Activated CD4-positive, alpha-beta T cell treated with anti-CD3 and anti-CD28 coated beads, Interleukin-2, Interleukin-6, amounts not matched to agents 100 ng/mL and 50 ng/mL, durations not matched to agents 16 hours and 8 hours (primary cell): Measurements from ENCODE around the gene FRMD4A.

ENCODE experiments used
- DNase-seq: peaks from one replicate; pipeline ENCODE4 v3.0.0-alpha.2; 2020

The FRMD4A gene

GRCh38 chr10:13681960-13682359 lies 648.8 kb downstream of the FRMD4A start:
- DNase-seq, result no peak

GRCh38 chr10:13681528-13681927 lies 649.2 kb downstream of the FRMD4A start:
- no peak for DNase-seq

GRCh38 chr10:13681095-13681494 lies 649.6 kb downstream of the FRMD4A start:
- no peak for DNase-seq

GRCh38 chr10:13678101-13678843 lies 652.5 kb downstream of the FRMD4A start:
- no peak for DNase-seq

GRCh38 chr10:13674645-13675588 lies 655.8 kb downstream of the FRMD4A start:
- no peak for DNase-seq

GRCh38 chr10:13673156-13673555 lies 657.6 kb downstream of the FRMD4A start:
- DNase-seq, result no peak

GRCh38 chr10:13672548-13672947 lies 658.2 kb downstream of the FRMD4A start:
- no peak for DNase-seq

- DNase-seq, result no peak
Measured at GRCh38 chr10:13671904-13672303, 658.8 kb downstream of the FRMD4A start.

GRCh38 chr10:13670311-13670710 lies 660.4 kb downstream of the FRMD4A start:
- no peak for DNase-seq

GRCh38 chr10:13669901-13670300 lies 660.8 kb downstream of the FRMD4A start:
- DNase-seq, result no peak

GRCh38 chr10:13669182-13669855 lies 661.4 kb downstream of the FRMD4A start:
- DNase-seq, result no peak

- DNase-seq, result no peak
Measured at GRCh38 chr10:13668126-13668525, 662.6 kb downstream of the FRMD4A start.

- no peak for DNase-seq
Measured at GRCh38 chr10:13665516-13666262, 665.0 kb downstream of the FRMD4A start.

GRCh38 chr10:13661256-13661655 lies 669.5 kb downstream of the FRMD4A start:
- no peak for DNase-seq

GRCh38 chr10:13660551-13660920 lies 670.2 kb downstream of the FRMD4A start:
- DNase-seq, result no peak

GRCh38 chr10:13659887-13660550 lies 670.7 kb downstream of the FRMD4A start:
- peak; percentile 70 for DNase-seq

GRCh38 chr10:13658871-13659685 lies 671.6 kb downstream of the FRMD4A start:
- DNase-seq, result no peak

- peak; percentile 8 for DNase-seq
Measured at GRCh38 chr10:13658264-13658663, 672.5 kb downstream of the FRMD4A start.

- no peak for DNase-seq
Measured at GRCh38 chr10:13657101-13657680, 673.5 kb downstream of the FRMD4A start.

GRCh38 chr10:13656337-13657100 lies 674.2 kb downstream of the FRMD4A start:
- no peak for DNase-seq
